ENCODE data around the gene ETV7. TPM values are rescaled to one million over a fixed set of nuclear protein-coding genes. Genes with fewer than 3 reads are reported as not detected.

Gene ETV7
- total RNA-seq, 2 donors from 2014 or later: 0.66 to 0.78 TPM

DNA sequence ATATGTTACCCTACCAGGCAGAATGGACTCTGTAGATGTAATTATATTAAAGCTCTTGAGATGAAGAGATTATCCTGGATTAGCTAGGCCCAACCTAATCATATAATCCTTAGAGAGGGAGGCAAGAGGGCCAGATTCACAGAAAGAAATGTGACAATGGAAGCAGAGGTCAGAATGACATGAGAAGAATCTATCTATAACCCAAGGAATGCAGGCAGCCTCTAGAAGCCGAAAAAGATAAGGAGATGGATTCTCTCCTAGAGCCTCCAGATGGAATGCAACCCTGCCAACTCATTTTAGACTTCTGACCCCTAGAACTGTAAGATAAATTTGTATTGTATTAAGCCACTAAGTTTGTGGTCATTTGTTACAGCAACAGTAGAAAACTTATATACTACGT, 42.9 kb upstream of the ETV7 start:
- Histone ChIP-seq H3K36me3 (replicated peaks in 1 of 2; ENCODE audit: insufficient read depth in 1 of 2, low read depth in 2 of 2) (no peaks in the 10 kb centered on the region), H3K27me3 (no peaks in the 10 kb centered on the region), H3K4me3 (no peak overlapping the region), H3K4me1 (no peaks in the 10 kb centered on the region), H3K27ac (no peak overlapping the region), H3K9me3 (no peaks in the 10 kb centered on the region)
- WGBS, 2 donors: 70 to 85% methylated on average over 2 of the region's 2 CpGs
- no peak for TF ChIP-seq POLR2A (IDR thresholded peaks at IDR 0.05)
- TF ChIP-seq, protein P1, sequence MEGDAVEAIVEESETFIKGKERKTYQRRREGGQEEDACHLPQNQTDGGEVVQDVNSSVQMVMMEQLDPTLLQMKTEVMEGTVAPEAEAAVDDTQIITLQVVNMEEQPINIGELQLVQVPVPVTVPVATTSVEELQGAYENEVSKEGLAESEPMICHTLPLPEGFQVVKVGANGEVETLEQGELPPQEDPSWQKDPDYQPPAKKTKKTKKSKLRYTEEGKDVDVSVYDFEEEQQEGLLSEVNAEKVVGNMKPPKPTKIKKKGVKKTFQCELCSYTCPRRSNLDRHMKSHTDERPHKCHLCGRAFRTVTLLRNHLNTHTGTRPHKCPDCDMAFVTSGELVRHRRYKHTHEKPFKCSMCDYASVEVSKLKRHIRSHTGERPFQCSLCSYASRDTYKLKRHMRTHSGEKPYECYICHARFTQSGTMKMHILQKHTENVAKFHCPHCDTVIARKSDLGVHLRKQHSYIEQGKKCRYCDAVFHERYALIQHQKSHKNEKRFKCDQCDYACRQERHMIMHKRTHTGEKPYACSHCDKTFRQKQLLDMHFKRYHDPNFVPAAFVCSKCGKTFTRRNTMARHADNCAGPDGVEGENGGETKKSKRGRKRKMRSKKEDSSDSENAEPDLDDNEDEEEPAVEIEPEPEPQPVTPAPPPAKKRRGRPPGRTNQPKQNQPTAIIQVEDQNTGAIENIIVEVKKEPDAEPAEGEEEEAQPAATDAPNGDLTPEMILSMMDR (IDR thresholded peaks at IDR 0.05): no peak
- intact Hi-C loops (cut with DNase I): no loop called here
- no peak for ATAC-seq
- DNase-seq: no peak

DNA sequence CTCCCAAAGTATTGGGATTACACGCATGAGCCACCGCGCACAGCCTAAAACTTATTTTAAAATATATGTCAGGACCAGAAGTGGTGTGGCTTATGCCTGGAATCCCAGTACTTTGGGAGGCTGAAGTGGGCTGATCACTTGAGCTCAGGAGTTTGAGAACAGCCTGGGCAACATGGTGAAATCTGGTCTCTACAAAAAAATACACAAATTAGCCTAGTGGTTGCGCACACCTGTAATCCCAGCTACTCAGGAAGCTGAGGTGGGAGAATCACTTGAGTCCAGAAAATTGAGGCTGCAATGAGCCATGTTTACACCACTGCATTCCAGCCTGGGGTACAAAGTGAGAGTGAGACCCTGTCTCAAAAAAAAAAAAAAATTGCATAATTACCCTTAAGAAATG, 41.4 kb upstream of the ETV7 start:
- DNase-seq (no peak), ATAC-seq (no peak)
- Histone ChIP-seq H3K9me3 (no peaks in the 10 kb centered on the region), H3K4me1 (no peaks in the 10 kb centered on the region), H3K27ac (no peak overlapping the region), H3K4me3 (no peak overlapping the region), H3K36me3 (replicated peaks in 1 of 2; ENCODE audit: insufficient read depth in 1 of 2, low read depth in 2 of 2) (no peaks in the 10 kb centered on the region), H3K27me3 (no peaks in the 10 kb centered on the region)
- TF ChIP-seq, protein P1 (IDR thresholded peaks at IDR 0.05): peak in 3 of 7 experiments; percentile 30 to 48 (median 47)
- no peak for TF ChIP-seq POLR2A (IDR thresholded peaks at IDR 0.05)
- WGBS, 2 donors: 71 to 97% methylated on average over 4 of the region's 4 CpGs
- intact Hi-C loops (cut with DNase I): no loop called here

DNA sequence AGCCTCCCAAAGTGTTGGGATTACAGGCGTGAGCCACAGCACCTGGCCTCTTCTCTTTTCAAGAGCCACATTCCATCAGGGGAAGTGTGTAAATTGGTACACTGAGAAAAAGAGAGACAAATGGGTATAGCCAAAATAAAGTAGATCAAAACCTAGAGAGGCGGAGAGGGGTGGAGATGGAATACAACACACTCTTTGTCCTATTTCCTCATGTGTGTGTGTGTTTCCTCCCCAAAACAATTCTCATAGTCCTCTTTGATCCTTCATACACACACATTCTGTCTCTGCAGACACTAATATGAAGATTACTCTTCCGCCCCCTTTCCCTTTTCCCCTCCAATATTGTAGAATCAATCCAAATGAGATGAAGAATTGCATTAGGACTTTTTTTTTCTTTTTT, 39.2 kb upstream of the ETV7 start:
- intact Hi-C loops (cut with DNase I): no loop called here
- Histone ChIP-seq H3K4me1 (peaks cover 7% of the 10 kb centered on the region), H3K27me3 (no peaks in the 10 kb centered on the region), H3K27ac (no peak overlapping the region), H3K4me3 (no peak overlapping the region), H3K36me3 (replicated peaks in 1 of 2; ENCODE audit: insufficient read depth in 1 of 2, low read depth in 2 of 2) (no peaks in the 10 kb centered on the region), H3K9me3 (no peaks in the 10 kb centered on the region)
- TF ChIP-seq, protein P1 (IDR thresholded peaks at IDR 0.05): no peak
- TF ChIP-seq POLR2A (IDR thresholded peaks at IDR 0.05): no peak
- ATAC-seq: no peak
- 81 to 92% methylated on average over 3 of the region's 3 CpGs for WGBS, 2 donors
- DNase-seq: no peak

DNA sequence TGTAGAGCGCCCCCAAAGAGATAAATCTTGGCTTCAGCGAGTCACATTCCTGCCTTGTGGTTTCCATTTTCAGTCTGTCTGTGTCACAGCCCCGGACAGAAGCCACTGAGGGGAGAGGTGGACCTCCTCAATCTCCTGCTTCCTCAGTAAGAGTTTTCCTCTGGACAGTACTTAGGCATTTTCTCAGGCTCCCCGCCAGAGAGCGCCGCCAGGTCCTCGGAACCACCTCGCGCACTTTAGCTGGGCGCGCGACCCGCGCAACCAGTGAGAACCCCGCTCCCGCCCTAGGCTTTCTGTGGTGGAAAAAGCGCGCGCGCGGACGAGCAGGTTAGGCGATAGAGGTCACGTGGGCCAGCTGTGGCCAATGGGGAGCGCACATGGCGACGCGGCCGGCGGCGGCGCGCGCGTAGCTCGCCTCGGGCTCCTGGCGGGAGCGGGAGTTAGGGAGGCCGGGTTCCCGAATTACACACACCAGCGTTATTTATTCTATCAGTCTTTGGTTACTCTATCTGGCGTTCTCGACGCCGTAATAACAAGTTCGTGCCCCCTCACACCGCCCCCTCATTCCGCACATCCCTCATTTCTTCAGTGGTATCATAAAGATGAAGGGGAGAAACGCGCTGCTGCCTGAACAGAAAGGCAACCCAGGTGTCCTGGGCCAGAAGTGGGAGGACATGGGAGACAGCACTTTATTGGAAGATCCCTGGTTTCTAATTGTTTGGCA, 35.8 kb upstream of the ETV7 start:
- DNase-seq: peak; percentile 98 to 100 (median 98)
- 0 to 1% methylated on average over 50 to 51 of the region's 51 CpGs for WGBS, 2 donors
- Histone ChIP-seq H3K27me3 (no peaks in the 10 kb centered on the region), H3K9me3 (no peaks in the 10 kb centered on the region), H3K4me3 (peak overlapping the region; percentile 22 to 24), H3K36me3 (replicated peaks in 1 of 2; ENCODE audit: insufficient read depth in 1 of 2, low read depth in 2 of 2) (no peaks in the 10 kb centered on the region), H3K27ac (peak overlapping the region; percentile 48 to 87 (median 82)), H3K4me1 (peaks cover 7% of the 10 kb centered on the region)
- TF ChIP-seq, protein P1 (IDR thresholded peaks at IDR 0.05): peak; percentile 37 to 88 (median 83)
- TF ChIP-seq POLR2A (IDR thresholded peaks at IDR 0.05): peak; percentile 43 to 86 (median 85)
- intact Hi-C loops (cut with DNase I): no loop called here
- ATAC-seq: peak; percentile 100

DNA sequence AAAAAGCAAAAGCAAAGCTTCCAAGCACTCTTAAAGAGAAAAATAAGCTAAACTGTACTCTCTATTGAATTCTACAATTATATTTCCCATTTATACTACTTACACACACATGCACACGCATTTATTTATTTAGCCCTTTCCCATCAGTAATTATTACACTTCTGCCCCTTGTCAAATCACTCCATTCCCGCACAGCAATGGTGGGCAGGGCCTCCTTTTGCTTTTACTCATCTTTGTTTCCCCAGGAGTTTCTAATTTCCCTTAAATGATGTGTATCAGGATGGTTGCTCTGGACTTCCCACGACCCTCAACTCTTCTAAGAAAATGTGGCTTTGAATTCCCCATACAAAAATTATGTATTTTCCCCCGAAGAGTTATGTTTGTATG, 35.2 kb upstream of the ETV7 start:
- TF ChIP-seq, protein P1 (IDR thresholded peaks at IDR 0.05): no peak
- no peak for TF ChIP-seq POLR2A (IDR thresholded peaks at IDR 0.05)
- WGBS, 2 donors: 6 to 10% methylated on average over 4 of the region's 4 CpGs
- DNase-seq (no peak), ATAC-seq (no peak)
- no peaks in the 10 kb centered on the region for H3K27me3 ChIP-seq
- intact Hi-C loops (cut with DNase I): no loop called here
- H3K9me3 ChIP-seq: no peaks in the 10 kb centered on the region
- H3K4me3 ChIP-seq: no peak overlapping the region
- no peaks in the 10 kb centered on the region for H3K36me3 ChIP-seq (replicated peaks in 1 of 2; ENCODE audit: insufficient read depth in 1 of 2, low read depth in 2 of 2)
- peak overlapping the region; percentile 48 to 87 (median 82) for H3K27ac ChIP-seq
- H3K4me1 ChIP-seq: peaks cover 7% of the 10 kb centered on the region

Data from body of pancreas (tissue), 4 donors.